ENCODE data around the gene PLD4. TPM values are rescaled to one million over a fixed set of nuclear protein-coding genes. Genes with fewer than 3 reads are reported as not detected.
"Not testable (repeated sequence)": the region's sequence is repeated elsewhere in the genome, so short reads cannot be mapped to it uniquely, and the experiment has no call there.

PLD4 gene
- total RNA-seq, 1 donor from 2014 or later, result not detected

DNA sequence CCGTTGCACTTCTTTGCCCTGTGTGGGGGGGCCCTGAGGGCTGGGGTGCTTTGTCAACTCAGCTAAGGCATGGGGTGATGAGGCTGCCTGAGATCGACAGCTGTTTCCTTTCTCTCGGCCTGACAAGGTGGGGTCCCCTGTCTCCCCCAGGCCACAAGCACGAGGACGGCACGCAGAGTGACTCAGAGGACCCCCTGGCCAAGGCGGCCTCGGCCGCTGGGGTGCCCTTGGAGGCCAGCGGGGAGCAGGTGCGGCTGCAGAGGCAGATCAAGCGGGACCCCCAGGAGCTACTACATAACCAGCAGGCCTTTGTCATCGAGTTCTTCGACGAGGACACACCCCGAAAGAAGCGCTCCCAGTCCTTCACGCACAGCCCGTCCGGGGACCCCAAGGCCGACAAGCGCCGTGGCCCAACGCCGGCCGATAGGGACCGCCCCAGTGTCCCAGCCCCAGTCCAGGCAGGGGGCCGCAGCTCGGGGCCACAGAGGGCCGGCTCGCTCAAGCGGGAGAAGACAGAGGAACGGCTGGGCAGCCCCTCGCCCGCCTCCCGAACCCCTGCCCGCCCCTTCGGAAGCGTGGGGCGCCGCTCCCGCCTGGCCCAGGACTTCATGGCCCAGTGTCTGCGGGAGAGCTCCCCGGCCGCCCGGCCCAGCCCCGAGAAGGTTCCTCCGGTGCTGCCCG is 40.9 kb upstream of the PLD4 start:
- Mint-ChIP-seq H3K36me3 (ENCODE audit: unreplicated experiment) (no peaks in the 10 kb centered on the region), H3K4me1 (ENCODE audit: low read depth, unreplicated experiment) (peaks cover 15% of the 10 kb centered on the region), H3K27ac (ENCODE audit: unreplicated experiment) (no peak overlapping the region), H3K27me3 (ENCODE audit: unreplicated experiment) (peaks cover 21% of the 10 kb centered on the region), H3K9me3 (ENCODE audit: unreplicated experiment) (peaks cover 21% of the 10 kb centered on the region), H3K4me3 (ENCODE audit: unreplicated experiment) (no peak overlapping the region)
- DNase-seq, result peak; percentile 18
- TF ChIP-seq, protein P1, sequence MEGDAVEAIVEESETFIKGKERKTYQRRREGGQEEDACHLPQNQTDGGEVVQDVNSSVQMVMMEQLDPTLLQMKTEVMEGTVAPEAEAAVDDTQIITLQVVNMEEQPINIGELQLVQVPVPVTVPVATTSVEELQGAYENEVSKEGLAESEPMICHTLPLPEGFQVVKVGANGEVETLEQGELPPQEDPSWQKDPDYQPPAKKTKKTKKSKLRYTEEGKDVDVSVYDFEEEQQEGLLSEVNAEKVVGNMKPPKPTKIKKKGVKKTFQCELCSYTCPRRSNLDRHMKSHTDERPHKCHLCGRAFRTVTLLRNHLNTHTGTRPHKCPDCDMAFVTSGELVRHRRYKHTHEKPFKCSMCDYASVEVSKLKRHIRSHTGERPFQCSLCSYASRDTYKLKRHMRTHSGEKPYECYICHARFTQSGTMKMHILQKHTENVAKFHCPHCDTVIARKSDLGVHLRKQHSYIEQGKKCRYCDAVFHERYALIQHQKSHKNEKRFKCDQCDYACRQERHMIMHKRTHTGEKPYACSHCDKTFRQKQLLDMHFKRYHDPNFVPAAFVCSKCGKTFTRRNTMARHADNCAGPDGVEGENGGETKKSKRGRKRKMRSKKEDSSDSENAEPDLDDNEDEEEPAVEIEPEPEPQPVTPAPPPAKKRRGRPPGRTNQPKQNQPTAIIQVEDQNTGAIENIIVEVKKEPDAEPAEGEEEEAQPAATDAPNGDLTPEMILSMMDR (IDR thresholded peaks at IDR 0.05; ENCODE audit: partially characterized antibody, unreplicated experiment), result no peak

DNA sequence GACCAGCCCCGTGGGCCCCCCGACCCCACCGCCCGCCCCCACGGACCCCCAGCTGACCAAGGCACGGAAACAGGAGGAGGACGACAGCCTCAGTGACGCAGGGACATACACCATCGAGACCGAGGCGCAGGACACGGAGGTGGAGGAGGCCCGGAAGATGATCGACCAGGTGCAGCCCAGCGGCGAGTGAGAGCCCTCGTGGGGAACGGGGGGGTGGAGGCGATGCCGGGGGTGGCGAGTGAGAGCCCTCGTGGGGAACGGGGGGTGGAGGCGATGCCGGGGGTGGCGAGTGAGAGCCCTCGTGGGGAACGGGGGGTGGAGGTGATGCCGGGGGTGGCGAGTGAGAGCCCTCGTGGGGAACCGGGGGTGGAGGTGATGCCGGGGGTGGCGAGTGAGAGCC is 40.3 kb upstream of the PLD4 start:
- not testable (repeated sequence) for H3K4me3 Mint-ChIP-seq (ENCODE audit: unreplicated experiment); H3K27ac Mint-ChIP-seq (ENCODE audit: unreplicated experiment); H3K36me3 Mint-ChIP-seq (ENCODE audit: unreplicated experiment); H3K4me1 Mint-ChIP-seq (ENCODE audit: low read depth, unreplicated experiment)
- peak; percentile 23 for DNase-seq
- peaks cover 18% of the 10 kb centered on the region for H3K9me3 Mint-ChIP-seq (ENCODE audit: unreplicated experiment)
- H3K27me3 Mint-ChIP-seq (ENCODE audit: unreplicated experiment), result peaks cover 17% of the 10 kb centered on the region

DNA sequence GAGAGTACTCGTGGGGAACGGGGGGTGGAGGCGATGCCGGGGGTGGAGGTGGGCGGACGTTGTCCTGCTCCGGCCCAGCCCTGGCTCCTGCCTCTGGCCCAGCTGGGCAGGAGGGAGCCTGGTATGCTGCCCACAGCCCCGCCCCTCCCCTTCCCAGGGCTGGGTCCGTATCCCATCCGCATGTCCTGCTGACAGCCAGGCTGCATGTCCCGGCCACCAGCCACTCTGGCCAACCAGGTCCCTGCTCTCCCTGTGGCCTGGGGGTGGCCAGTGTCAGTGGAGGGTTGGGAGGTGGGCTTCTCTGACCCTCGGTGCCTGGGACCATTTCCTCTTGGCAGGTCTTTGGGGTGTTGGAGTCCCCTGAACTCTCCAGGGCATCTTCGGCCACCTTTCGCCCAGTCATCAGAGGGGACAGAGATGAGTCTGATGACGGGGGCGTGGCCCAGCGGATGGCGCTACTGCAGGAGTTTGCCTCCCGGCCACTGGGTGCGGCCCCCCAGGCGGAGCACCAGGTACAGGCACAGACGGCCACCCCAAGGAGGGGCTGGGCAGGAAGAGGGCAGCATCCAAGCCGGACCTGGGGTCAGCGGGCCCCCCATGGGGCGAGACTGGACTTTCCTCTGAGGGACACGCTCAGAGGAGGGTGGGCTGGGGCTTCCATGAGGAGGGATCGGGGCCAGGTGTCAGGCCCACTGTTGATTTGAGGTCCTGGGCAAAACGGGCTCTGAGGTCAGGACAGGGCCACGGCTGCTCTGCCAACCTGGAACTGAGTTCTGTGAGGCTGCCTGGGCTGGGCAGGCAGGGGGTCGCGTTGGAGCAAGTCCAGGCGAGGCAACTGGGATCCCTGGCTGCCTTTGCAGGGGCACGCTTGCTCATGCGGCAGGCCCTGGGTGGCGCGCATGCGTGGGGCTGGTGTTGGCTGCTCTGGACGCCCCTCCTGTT is 39.4 kb upstream of the PLD4 start:
- Mint-ChIP-seq H3K27me3 (ENCODE audit: unreplicated experiment) (peaks cover 16% of the 10 kb centered on the region), H3K4me1 (ENCODE audit: low read depth, unreplicated experiment) (peaks cover 10% of the 10 kb centered on the region), H3K36me3 (ENCODE audit: unreplicated experiment) (no peaks in the 10 kb centered on the region), H3K9me3 (ENCODE audit: unreplicated experiment) (peaks cover 18% of the 10 kb centered on the region), H3K4me3 (ENCODE audit: unreplicated experiment) (no peak overlapping the region), H3K27ac (ENCODE audit: unreplicated experiment) (no peak overlapping the region)
- TF ChIP-seq, protein P1 (IDR thresholded peaks at IDR 0.05; ENCODE audit: partially characterized antibody, unreplicated experiment), result no peak
- no peak for DNase-seq

DNA sequence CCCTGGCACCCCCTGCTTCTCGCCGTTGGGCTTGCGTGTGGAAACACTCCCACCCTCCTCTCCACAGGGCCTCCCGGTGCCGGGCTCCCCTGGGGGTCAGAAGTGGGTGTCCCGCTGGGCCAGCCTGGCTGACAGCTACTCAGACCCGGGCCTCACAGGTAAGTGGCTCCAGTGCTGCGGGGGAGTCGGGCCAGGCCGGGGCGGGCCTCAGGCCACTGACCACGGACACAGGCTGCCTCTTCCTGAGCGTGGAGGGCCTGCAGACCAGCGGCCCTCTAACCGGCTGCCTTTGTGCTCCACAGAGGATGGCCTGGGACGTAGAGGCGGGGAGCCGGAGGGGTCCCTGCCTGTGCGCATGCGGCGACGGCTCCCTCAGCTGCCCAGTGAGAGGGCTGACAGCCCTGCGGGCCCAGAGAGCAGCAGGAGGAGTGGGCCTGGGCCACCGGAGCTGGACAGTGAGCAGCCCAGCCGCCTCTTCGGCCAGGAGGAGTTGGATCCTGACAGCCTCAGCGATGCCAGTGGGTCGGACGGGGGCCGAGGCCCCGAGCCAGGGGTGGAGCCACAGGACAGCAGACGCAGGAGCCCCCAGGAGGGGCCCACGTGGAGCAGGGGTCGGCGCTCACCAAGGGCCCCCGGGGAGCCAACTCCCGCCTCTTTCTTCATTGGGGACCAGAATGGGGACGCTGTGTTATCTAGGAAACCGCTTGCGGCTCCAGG is 38.5 kb upstream of the PLD4 start:
- H3K36me3 Mint-ChIP-seq (ENCODE audit: unreplicated experiment), result no peaks in the 10 kb centered on the region
- TF ChIP-seq, protein P1 (IDR thresholded peaks at IDR 0.05; ENCODE audit: partially characterized antibody, unreplicated experiment), result no peak
- H3K4me3 Mint-ChIP-seq (ENCODE audit: unreplicated experiment), result no peak overlapping the region
- H3K4me1 Mint-ChIP-seq (ENCODE audit: low read depth, unreplicated experiment), result peaks cover 5% of the 10 kb centered on the region
- DNase-seq, result peak; percentile 13
- peaks cover 8% of the 10 kb centered on the region for H3K27me3 Mint-ChIP-seq (ENCODE audit: unreplicated experiment)
- H3K27ac Mint-ChIP-seq (ENCODE audit: unreplicated experiment), result no peak overlapping the region
- H3K9me3 Mint-ChIP-seq (ENCODE audit: unreplicated experiment), result peaks cover 11% of the 10 kb centered on the region

Data from glutamatergic neuron (in vitro differentiated cells).